ENCODE data around the gene PRKRIP1.
"Not testable (repeated sequence)": the region's sequence is repeated elsewhere in the genome, so short reads cannot be mapped to it uniquely, and the experiment has no call there.

Gene PRKRIP1, protein sequence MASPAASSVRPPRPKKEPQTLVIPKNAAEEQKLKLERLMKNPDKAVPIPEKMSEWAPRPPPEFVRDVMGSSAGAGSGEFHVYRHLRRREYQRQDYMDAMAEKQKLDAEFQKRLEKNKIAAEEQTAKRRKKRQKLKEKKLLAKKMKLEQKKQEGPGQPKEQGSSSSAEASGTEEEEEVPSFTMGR

DNA sequence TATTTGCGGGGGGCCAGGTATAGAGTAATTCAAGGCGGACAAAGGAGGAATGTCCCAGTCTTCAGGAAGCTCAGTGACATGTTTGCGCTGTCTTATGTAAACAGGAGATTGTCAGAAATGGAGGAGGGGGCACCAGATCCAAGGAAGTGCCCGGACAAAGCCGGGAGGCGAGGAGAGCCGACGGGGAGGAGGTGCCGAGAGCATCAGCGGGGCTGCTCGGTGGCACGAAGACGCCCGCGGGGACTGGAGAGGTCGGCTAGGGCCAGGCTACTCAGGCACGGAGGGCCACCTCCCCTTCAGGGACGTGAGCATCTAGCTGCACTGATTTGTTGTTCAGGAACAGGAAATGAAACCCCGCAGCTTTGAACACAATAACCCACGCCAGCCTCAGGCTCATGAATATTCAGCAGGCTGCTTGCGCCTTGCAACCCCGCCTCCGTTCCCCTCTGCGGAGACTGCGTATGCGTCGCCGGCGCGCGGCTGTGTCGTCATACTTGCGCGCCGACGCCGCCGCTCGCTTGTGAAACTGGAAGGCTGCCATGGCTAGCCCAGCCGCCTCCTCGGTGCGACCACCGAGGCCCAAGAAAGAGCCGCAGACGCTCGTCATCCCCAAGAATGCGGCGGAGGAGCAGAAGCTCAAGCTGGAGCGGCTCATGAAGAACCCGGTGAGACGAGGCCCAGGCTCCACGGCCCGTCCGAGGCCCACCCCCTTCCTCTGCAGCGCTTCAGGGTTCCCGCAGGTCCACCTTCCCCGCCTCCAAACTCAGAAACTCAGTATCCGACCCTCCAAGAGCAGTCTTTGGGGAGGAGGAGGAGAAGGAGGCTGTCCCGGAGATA, at the start of gene PRKRIP1:
PRKRIP1 (plus strand) TSS at position 491 of the 837 bp plus-strand sequence; CDS start at position 540, 49 bp downstream.
- peak; percentile 86 for DNase-seq (ENCODE audit: low spot score)

DNA sequence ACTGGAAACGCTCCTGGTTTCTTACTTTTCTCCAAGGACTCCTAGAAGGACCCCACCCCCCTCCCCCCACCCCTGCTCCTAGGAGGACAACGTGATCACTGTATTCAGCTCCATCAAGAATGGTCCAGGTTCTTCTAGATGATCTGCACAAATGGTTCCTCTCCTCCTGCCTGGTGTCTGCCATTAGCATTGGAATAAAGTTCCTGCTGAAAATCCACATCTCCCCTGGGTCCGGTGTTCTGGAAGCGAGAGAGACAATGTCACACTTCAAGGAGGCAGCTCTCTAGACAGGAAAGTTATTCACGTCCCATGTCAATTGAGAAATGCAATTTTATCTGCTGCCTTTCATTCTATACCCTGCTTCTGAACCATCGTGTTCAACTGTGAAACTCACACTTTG, 49.2 kb upstream of the PRKRIP1 start:
- DNase-seq (ENCODE audit: low spot score), result not testable (repeated sequence)

DNA sequence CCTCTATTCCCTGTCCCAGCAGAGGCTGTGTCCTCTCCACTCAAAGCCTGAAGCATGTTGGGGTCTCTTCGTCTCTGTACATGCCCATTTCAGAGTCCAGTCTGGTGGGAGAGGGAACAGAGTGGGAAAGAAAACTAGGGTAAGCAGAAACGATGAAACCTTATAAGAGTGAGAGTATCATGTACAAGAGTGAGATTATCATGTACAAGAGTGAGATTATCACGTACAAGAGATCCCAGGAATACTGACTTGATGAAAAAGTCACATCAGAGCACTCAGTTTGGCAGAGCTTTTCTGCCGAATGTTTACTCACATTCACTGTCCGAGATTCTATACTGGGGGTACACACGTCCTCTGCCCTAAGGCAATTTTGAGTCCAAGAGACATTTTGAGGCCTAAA, 39.8 kb upstream of the PRKRIP1 start, which contains the start of gene SPDYE6:
SPDYE6 (minus strand) TSS at position 101 of the 400 bp plus-strand sequence. CDS start 421 bp downstream, outside the sequence.
- DNase-seq (ENCODE audit: low spot score), result not testable (repeated sequence)

DNA sequence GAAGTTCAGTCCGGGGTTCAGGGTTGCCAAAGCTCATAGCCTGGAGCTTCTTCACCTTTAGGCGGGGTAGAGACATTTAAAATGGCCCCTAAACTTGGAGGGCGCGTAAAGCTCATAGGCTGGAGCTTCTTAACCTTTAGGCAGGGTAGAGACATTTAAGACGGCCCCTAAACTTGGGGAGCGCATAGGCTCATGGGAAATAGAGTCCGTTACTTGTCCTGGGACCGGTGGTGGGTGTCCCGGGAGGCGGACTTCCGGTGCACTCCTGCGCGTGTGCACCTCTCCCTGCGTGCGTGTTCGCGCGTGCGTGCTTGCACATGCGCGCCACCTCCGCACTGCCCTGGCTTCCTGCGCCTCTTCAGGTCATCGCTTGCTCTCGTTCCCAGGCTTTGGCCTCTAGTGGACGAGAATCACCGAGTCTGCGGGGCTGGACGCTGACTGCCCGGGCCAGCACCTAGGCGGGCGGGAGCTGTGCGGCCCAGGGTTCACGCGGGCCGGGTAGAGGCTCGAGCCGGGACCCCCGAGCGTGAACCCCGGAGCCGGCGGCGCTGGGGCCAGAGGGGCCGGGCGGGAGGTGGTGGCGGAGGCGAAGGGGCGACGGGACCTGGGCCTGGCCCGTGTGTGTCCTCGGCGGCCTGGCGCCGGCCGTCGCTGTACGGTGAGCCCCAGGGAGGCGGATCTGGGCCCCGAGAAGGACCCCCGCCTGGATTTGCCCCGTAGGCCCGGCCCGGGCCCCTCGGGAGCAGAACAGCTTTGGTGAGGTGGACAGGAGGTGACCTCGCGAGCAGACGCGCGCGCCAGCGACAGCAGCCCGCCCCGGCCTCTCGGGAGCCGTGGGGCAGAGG, 32.4 kb upstream of the PRKRIP1 start:
- DNase-seq (ENCODE audit: low spot score), result peak; percentile 93

DNA sequence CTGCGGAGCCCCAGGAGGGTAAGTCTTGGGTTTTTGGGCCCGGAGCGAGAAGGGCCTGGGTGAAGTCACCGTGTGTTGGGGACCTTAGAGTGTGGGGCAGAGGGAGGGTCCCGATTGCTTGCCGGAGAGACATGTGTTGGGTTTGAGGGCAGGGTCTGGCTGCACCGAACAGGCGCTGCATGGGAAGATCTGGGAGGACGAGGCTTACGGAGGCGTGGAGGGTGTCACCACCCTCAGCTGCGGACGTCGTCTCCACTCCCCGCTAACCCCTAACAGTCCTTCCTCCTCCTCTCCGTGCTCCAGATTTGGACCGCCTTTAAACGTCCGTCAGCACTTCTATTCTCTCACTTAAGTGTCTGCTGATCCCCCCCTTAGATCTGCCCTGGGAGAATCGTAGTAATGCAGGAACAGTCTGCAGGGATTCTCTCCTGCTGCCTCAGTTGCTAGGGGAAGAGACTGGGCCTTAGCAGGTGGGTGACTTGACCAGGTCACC, 31.7 kb upstream of the PRKRIP1 start:
- DNase-seq (ENCODE audit: low spot score), result not testable (repeated sequence)

DNA sequence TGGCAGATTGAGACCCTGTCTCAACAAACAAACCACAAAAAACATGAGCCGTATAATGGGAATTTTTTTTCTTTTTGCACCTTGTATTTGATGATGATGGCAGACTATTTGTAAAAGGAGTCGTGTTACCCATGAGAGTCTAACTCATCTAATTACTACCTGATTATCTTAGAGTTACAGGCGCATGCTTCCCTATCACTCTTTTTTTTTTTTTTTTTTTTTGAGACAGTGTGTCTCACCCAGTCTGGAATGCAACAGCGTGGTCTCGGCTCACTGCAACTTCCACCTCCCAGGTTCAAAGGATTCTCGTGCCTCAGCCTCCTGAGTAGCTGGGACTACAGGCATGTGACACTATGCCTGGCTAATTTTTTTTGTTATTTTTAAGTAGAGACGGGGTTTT, 30.8 kb upstream of the PRKRIP1 start:
- not testable (repeated sequence) for DNase-seq (ENCODE audit: low spot score)

DNA sequence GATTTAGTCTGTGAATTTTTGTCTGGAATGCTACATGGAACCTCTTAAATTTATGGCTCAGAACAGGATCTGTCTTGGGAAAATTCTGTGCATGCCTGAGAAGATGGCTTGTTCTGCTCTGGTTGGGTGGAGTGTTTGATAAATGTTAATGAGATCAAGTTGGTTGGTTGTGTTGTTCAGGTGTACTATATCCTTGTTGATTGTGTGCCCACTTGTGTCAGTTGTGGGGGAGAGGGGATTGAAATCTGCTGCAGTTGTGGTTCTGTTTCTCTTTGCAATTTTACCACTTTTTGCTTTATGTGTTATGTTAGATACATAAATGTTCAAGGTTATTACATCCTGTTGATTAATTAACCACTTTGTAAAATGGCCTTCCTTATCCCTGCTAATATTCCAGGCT, 26.1 kb upstream of the PRKRIP1 start:
- DNase-seq (ENCODE audit: low spot score), result not testable (repeated sequence)

DNA sequence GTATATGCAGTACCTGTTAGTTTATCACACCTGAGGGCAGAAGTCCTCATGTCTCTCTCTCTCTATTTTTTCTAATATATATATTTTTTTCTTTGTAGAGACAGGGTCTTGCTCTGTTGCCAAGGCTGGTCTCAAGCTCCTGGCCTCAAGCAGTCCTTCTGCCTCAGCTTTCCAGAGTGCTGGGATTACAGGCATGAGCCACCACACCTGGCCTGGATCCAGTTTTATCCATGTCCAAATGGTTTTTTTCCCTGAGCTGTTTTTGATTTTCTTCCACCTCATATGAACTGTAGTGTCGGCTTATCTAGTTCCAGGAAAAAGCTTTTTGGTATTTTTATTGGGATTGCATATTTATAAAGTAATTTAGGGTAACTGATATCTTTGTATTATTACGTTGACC, 23.4 kb upstream of the PRKRIP1 start:
- DNase-seq (ENCODE audit: low spot score), result not testable (repeated sequence)

DNA sequence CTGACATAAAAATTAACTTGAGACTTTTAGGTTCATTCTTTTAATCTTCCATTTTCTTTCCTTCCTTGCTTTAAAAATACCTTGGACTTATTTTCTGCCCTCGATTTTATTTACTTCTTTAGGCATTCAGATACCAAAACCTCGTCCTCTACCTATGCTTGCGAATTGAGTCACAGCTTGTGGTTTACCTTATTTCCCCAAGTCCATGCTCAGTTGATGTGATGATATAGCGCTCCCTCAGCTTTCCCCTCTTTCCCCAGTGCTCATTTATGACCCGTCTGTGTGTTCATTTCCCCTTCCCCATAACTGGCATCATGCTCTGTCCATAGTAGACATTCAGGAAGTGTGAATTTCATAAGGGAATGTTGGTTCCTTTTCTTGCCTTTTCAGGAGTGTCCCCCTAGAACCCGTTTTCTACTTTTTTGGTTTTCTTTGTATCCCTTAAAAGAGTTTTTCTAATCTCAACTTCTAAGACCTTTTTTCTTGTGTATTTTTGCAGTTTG, 19.1 kb upstream of the PRKRIP1 start:
- DNase-seq (ENCODE audit: low spot score), result no peak

DNA sequence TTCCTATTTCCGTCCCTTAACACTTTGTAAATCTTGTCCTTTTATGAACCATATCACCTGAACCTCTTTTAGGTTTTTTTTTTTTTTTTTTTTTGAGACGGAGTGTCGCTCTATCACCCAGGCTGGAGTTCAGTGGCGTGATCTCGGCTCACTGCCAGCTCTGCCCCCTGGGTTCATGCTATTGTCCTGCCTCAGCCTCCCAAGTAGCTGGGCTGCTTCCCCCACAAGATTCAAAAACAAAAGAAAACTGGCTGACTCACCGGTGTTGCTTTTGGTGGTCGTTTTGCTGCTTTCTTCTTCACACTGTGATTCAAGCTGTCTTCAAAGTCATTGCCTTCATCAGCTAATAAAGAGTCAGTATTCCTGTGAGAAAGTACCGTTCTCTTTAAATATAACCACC, 15.3 kb upstream of the PRKRIP1 start:
- not testable (repeated sequence) for DNase-seq (ENCODE audit: low spot score)

DNA sequence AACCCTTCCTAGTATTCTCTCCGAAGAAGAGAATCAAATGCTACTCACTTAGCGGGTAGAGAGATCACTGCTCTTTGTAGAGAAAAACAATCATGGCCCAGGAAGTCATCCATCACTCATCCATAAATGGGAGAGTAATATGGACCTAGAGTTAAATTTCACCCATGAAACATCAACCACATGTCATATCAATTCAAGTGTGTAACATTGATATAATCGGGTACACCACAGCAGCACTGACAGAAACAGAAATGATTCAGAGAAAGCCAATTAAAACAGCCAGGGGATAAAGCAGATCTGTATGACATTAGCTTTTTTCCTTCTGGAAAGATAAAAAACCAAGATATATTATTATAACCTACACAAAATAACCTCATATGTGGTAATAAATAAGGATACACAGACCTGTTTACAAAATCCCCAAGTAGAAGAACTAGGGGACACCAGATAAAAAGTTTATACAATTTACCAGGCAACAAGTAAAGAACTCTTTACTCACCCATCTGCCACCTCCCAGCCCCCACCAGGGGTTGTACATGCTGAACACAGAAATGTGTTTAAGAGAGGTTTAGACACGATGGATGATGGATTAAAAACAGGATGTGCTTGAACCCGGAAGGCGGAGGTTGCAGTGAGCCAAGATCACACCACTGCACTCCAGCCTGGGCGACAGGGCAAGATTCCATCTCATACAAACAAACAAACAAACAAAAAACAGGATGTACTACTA, 14.3 kb upstream of the PRKRIP1 start:
- DNase-seq (ENCODE audit: low spot score), result not testable (repeated sequence)

DNA sequence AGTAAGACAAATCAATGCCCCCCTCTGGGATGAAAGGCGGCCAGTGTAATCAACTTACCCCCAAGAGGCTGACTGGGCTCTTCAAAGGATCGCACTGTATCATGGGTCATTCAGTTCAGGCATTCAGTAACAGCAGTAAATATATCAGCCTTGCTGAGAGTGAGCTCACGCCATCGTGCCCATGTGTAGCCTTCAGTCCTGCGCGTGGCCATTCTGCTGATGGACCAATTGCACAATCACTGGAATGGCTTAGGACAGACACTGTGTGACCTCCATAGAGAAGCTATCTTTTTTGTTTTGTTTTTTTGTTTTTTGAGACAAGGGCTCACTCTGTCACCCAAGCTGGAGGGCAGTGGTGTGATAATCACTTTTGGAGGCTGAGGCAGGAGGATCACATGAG, 9.1 kb upstream of the PRKRIP1 start:
- no peak for DNase-seq (ENCODE audit: low spot score)

DNA sequence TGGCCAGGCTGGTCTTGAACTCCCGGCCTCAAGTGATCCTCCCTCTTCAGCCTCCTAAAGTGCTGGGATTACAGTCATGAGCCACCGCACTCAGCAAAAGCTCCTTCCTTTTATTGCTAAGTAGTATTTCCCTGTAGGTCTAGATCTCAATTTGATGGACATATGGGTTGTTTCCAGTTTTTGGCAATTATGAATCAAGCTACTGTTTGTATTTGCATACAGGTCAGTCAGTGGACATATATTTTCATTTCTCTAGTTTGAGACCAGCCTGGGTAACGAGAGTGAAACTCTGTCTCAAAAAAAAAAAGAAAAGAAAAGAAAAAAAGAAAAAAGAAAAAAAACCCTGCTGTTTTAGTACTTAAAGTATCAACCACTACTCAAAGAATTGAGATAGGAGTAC, 6.4 kb upstream of the PRKRIP1 start:
- no peak for DNase-seq (ENCODE audit: low spot score)

DNA sequence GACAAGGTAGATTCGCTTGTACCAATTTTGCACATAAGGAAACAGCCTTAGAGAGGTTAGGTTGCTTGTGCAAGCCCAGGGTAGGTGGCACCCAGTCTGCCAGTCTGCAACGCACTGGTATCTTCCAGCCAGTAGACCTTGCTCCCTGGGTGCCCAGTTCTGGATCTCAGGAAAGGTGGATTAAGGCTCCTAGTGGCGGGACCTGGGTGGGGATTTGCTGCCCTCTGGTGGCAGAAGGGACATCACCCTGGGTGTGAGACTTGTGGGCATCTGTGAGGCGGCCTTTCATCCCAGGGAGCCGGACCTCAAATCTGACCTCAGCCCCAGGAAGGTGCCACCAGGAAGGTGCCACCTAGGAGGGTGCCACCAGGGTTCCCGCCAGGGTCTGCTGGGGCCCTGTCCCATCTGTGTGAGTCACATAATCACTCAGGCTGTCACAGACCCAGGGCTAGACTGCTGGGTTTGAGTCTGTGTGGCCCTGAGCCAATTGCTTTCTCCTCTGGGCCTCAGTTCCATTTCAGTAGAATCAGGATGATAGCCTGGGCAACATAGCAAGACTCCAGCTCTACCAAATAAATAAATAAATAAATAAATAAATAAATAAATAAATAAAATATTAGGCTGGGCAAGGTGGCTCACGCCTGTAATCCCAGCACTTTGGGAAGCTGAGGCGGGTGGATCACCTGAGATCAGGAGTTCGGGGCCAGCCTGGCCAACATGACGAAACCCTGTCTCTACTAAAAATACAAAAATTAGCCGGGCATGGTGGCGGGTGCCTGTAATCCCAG, 5.3 kb upstream of the PRKRIP1 start:
- DNase-seq (ENCODE audit: low spot score), result peak; percentile 75

DNA sequence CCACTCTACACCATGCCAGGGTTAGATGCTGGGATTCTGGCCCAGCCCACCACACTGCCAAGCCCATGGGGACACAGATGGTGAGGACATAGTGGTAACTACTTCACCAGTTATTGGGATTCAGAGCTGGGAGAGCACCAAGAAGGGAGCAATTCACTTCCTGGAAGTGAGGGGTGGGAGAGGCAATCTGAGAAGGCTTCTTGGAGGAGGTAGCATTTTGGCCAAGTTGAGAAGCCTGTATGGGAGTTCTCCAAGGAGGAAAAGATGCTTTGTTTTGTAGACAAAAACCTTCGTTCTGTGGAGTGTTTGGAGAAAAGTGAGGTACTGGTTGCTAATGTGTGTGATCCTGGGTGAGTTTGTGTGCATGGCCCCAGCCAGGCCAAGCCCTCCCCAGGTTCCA, 3.8 kb upstream of the PRKRIP1 start:
- no peak for DNase-seq (ENCODE audit: low spot score)

DNA sequence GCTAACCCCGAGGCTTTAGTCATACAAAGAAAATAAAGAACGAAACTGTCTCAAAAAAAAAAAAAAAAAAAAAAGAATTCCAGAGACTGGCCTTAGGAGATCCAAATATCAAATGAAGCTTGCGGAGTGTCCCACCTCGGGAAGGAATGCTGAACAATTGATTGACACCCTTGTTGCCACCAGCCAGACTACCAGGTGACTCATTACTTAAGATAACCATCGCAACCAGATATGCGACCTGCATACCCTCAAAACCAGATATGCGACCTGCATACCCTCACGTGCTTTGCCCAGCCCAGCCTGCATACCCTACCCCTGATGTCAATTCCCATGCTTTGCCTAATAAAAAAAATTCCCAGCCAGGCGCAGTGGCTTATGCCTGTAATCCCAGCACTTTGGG, 2.7 kb upstream of the PRKRIP1 start:
- DNase-seq (ENCODE audit: low spot score), result no peak

DNA sequence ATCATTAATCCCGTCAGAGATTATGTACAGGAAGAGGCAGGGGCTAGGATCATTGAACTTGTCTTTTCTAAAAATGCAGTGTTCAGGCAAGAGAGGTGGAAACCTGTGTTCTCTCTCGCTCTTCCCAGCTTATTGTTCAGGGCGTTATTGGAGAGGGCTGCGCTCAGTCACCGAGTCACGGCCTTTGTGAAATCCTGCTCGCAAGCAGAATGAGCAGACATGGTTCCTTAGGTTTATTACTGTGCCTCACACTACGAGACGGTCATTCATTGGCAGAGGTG, 631 bp upstream of the PRKRIP1 start:
- DNase-seq (ENCODE audit: low spot score), result no peak

DNA sequence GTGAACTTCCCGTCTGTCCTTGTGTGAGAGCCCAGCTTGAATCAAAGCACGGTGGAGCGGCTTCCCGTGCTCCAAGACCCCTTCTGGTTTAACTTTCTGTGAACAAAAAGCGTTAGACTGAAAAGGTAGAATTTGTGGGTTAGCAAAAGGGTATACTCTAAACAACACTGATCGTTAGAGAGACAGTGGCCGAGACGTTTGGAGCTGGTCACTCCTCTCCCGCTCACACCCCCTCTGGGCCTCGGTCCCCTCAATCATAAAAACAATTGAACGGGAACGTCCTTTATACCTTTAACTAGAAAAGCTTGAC, 502 bp downstream of the PRKRIP1 start:
- DNase-seq (ENCODE audit: low spot score), result no peak

DNA sequence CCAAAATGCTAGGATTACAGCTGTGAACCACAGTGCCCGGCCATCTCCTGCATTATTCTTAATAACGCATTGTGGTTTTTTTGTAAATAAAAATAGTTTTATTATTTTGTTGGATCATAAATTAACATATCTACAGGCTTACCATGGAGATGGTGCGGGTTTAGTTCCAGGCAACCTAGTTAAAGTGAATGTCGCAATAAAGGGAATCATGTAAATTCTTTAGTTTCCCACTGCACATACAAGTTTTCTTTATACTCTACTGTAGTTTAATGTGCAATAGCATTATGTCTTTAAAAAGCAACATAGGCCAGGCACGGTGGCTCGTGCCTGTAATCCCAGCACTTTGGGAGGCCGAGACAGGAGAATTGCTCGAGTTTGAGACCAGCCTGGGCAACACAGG, 2.4 kb downstream of the PRKRIP1 start:
- no peak for DNase-seq (ENCODE audit: low spot score)

DNA sequence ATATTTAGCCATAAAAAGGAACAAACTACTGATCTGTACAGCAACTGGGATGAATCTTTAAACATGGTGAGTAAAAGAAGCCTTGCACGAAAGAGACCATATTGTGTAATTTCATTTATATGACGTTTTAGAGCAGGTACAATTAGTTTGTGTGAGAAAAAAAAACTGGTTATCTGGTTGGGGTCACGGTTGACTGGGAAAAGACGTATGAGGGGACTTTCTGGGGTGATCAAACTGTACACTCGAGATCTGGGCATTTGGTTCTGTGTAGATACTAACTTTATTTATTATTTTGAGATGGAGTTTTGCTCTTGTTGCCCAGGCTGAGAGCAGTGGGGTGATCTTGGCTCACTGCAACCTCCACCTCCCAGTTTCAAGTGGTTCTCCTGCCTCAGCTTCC, 4.2 kb downstream of the PRKRIP1 start:
- DNase-seq (ENCODE audit: low spot score), result no peak

DNA sequence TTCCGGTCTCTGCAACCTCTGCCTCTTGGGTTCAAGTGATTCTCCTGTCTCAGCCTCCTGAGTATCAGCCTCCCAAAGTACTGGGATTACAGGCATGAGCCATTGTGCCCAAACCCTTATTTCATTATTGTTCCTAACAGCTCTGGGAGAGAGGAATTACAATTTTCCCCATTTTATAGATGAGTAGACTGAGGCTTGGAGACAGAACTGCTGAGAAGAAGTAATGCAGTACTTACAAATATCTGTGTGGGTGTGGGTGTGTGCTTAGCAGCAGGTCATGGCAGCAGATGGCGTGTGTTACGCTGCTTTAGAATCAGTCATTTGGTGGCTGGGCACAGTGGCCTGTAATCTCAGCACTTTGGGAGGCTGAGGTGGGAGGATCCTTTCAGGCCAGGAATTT, 7.4 kb downstream of the PRKRIP1 start:
- no peak for DNase-seq (ENCODE audit: low spot score)

All from hematopoietic multipotent progenitor cell treated with erythropoietin and hydrocortisone succinate and interleukin-3 and kit ligand, for 15 days (in vitro differentiated cells).